GM20000 (cell line): ENCODE measurements around the gene HSF2BP.

ENCODE experiments used
- DNase-seq: peaks from one replicate; pipeline ENCODE4 v3.0.0; 2012; ENCODE audit warnings: low spot score
- CTCF ChIP-seq: IDR thresholded peaks from 2 replicates; pipeline ENCODE4 v1.5.1; 2012; ENCODE audit warnings: mild to moderate bottlenecking, control low read depth; ENCODE audit errors: extremely low read depth, missing control alignments

Gene HSF2BP

GRCh38 chr21:43613755-43614638, 45.3 kb downstream of the HSF2BP start:
- no peak for TF ChIP-seq CTCF
- DNase-seq = peak; percentile 66

- peak; percentile 70 for DNase-seq
- TF ChIP-seq CTCF = peak; percentile 49
These were observed 47.5 kb downstream of the HSF2BP start for GRCh38 chr21:43611598-43612369.

- no peak for DNase-seq
- TF ChIP-seq CTCF = no peak
These were observed 49.6 kb downstream of the HSF2BP start for GRCh38 chr21:43609501-43610340.

- no peak for DNase-seq
- no peak for TF ChIP-seq CTCF
These were observed 50.6 kb downstream of the HSF2BP start for GRCh38 chr21:43608664-43609063.

GRCh38 chr21:43608225-43608624, 51.1 kb downstream of the HSF2BP start:
- DNase-seq = no peak
- TF ChIP-seq CTCF = no peak

GRCh38 chr21:43605320-43606215, 53.7 kb downstream of the HSF2BP start:
- DNase-seq = no peak
- no peak for TF ChIP-seq CTCF
